Measurements from ENCODE around the gene KCNJ16. TPM values are rescaled to one million over a fixed set of nuclear protein-coding genes. Genes with fewer than 3 reads are reported as not detected.

KCNJ16 gene
- 0.14 to 0.30 TPM (median 0.23 TPM) in 5 replicates for total RNA-seq (2022; extraction: Qiagen RNA extraction)

DNA sequence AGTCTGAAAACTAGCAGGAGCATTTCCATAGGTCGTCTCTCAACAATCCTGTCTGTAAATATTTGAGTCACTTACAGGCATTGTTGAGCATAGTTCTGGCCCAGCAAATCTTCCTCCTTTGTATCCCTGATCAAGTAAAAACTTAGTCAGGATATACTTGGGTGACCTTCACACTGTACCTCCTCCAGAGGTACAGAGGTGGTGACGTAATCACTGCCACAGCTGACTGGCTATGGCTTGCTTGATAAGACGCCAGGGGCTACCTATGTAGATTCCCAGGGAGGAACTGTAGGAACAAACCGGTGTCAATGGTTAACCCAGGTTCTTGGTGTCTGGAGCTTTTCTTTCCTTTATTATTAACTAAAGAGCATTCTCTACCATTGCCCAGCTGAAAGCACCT lies at the start of gene KCNJ16:
TSS of gene KCNJ16 (plus strand) at position 270 of the 400 bp plus-strand sequence. CDS start 56,863 bp downstream, outside the sequence.

DNA sequence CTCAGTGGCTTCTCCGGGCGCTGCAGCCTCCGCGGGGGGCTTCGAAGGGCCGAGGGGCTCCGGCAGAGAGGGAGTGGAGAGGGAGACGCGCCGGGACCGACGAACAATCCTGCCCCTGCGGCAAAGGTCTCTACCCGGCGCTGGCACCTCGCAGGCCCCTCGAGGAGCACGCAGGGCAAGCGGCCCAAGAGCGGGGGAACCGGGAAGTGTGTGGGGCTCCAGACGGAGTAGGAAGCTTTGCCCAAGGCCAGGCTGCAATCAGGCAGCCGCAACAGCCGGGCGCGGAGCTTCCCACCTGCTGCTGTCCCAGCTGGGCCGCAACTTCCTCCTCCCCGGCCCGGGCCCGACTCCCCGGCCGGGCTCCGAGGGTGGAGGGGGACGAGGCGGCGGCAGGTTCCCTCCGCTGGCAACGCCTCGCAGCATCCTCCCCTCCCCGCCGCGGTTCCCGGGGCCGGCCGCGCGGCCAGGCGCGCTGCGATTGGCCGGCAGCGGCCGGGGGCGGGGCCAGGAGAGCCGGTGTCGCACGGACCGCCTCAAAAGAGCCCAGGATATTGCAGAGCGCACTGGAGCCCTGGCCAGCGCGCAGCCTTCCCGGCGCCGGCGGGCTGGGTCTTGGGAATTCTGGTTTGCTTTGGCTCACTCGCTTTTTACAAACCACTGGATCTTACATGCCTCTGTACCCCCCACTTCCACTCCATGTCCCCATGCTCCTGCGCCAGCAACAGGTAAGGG lies 94.1 kb downstream of the KCNJ16 start, which contains the start of gene KCNJ2:
TSS of gene KCNJ2 (plus strand) at position 556 of the 732 bp plus-strand sequence. CDS start 5,508 bp downstream, outside the sequence.

Other genes with a start within 250 kb of the KCNJ16 start
- gene KCNJ2, start 94.3 kb downstream of the KCNJ16 start, total RNA-seq (2022; extraction: Qiagen RNA extraction): 0.05 to 0.16 TPM (median 0.07 TPM) in 4 of 5 replicates, not detected in the other